Activated CD4-positive, alpha-beta memory T cell treated with anti-CD3 and anti-CD28 coated beads for 36 hours (primary cell): ENCODE measurements around the gene GPN2. TPM values are rescaled to one million over a fixed set of nuclear protein-coding genes. Genes with fewer than 3 reads are reported as not detected.
"Not testable (repeated sequence)": the region's sequence is repeated elsewhere in the genome, so short reads cannot be mapped to it uniquely, and the experiment has no call there.

Experiments
- CTCF ChIA-PET: fragments of 350-600 bp; sonication (Branson Sonifier 250); formaldehyde crosslinking; loops from one replicate; lab custom pipeline; 2021; ENCODE audit warnings: antibody characterized with exemption, inconsistent platforms; lab: Charles Lee
- POLR2A ChIA-PET: fragments of 350-600 bp; sonication (Branson Sonifier 250); formaldehyde crosslinking; loops from one replicate; lab custom pipeline; 2021; ENCODE audit warnings: antibody characterized with exemption; lab: Charles Lee
- DNase-seq: peaks from one replicate; pipeline ENCODE4 v3.0.0-alpha.2; 2020
- H3K27ac Mint-ChIP-seq: one replicate; pipeline ENCODE4 v1.8.0; 2021; ENCODE audit warnings: mixed read lengths
- H3K27me3 Mint-ChIP-seq: one replicate; pipeline ENCODE4 v1.8.0; 2021; ENCODE audit warnings: mixed read lengths
- H3K36me3 Mint-ChIP-seq: one replicate; pipeline ENCODE4 v1.8.0; 2021; ENCODE audit warnings: mixed read lengths
- H3K4me1 Mint-ChIP-seq: one replicate; pipeline ENCODE4 v1.8.0; 2021; ENCODE audit warnings: low read depth, mixed read lengths
- H3K4me3 Mint-ChIP-seq: one replicate; pipeline ENCODE4 v1.8.0; 2021; ENCODE audit warnings: mild to moderate bottlenecking, mixed read lengths
- H3K9me3 Mint-ChIP-seq: one replicate; pipeline ENCODE4 v1.8.0; 2021; ENCODE audit warnings: mixed read lengths
- intact Hi-C: fragments of 100-400 bp; cut with micrococcal nuclease; formaldehyde crosslinking; loops from one replicate; pipeline ENCODE4 v1.15.1; 2023
- total RNA-seq, 2 experiments: library from RNA; stranded (reverse); gene quantifications; one replicate each; pipeline ENCODE4 v1.2.3, GENCODE V29; 2021

The GPN2 gene
- total RNA-seq, 2 experiments from 2014 or later: 35.4 to 38.3 TPM

GRCh38 chr1:26844424-26845196 is 45.5 kb downstream of the GPN2 start:
- ChIA-PET POLR2A (interaction anchor here (1.0 kb wide), 1 partner anchor 10 kb away, joined by 3 read pairs; no protein-coding TSS in a partner anchor), CTCF (interaction anchor here (0.6 to 1.9 kb wide), 3 partner anchors 12 to 20 kb away, joined by 3 to 5 read pairs (median 3); no protein-coding TSS in a partner anchor)
- DNase-seq: no peak
- Mint-ChIP-seq H3K27ac (peak overlapping the region; percentile 54), H3K4me3 (no peak overlapping the region), H3K36me3 (peaks cover 44% of the 10 kb centered on the region), H3K4me1 (peaks cover 31% of the 10 kb centered on the region), H3K27me3 (no peaks in the 10 kb centered on the region), H3K9me3 (no peaks in the 10 kb centered on the region)
- intact Hi-C loops: no loop called here

- CTCF ChIA-PET: interaction anchor here (2.1 kb wide), 1 partner anchor 51 kb away, joined by 10 read pairs; no protein-coding TSS in a partner anchor
- Mint-ChIP-seq H3K27me3 (no peaks in the 10 kb centered on the region), H3K9me3 (no peaks in the 10 kb centered on the region), H3K36me3 (peaks cover 52% of the 10 kb centered on the region), H3K4me1 (peaks cover 50% of the 10 kb centered on the region), H3K4me3 (no peak overlapping the region), H3K27ac (peak overlapping the region; percentile 90)
- no peak for DNase-seq
- intact Hi-C loops: no loop called here
- POLR2A ChIA-PET: interaction anchor here (1.1 to 1.5 kb wide), 4 partner anchors 10 to 70 kb away, joined by 3 to 5 read pairs (median 4); no protein-coding TSS in a partner anchor
These were observed 50.3 kb downstream of the GPN2 start for GRCh38 chr1:26839779-26840178.

GRCh38 chr1:26839339-26839722 is 50.8 kb downstream of the GPN2 start:
- DNase-seq: no peak
- Mint-ChIP-seq H3K27ac (peak overlapping the region; percentile 90), H3K9me3 (no peaks in the 10 kb centered on the region), H3K27me3 (no peaks in the 10 kb centered on the region), H3K4me1 (peaks cover 51% of the 10 kb centered on the region), H3K4me3 (no peak overlapping the region), H3K36me3 (peaks cover 54% of the 10 kb centered on the region)
- CTCF ChIA-PET: interaction anchor here (0.9 to 2.7 kb wide), 10 partner anchors 11 to 237 kb away, joined by 3 to 11 read pairs (median 4); no protein-coding TSS in a partner anchor
- intact Hi-C loops: no loop called here
- POLR2A ChIA-PET: interaction anchor here (0.7 to 1.8 kb wide), 6 partner anchors 11 to 51 kb away, joined by 3 to 7 read pairs (median 4); no protein-coding TSS in a partner anchor

GRCh38 chr1:26838474-26839338 is 51.4 kb downstream of the GPN2 start:
- H3K9me3 Mint-ChIP-seq: no peaks in the 10 kb centered on the region
- ChIA-PET POLR2A (interaction anchor here (0.7 to 1.8 kb wide), 7 partner anchors 10 to 50 kb away, joined by 3 to 7 read pairs (median 5); no protein-coding TSS in a partner anchor), CTCF (interaction anchor here (0.8 to 2.7 kb wide), 12 partner anchors 11 to 236 kb away, joined by 3 to 11 read pairs (median 4); no protein-coding TSS in a partner anchor)
- H3K4me1 Mint-ChIP-seq: peaks cover 51% of the 10 kb centered on the region
- peak overlapping the region; percentile 90 for H3K27ac Mint-ChIP-seq
- H3K4me3 Mint-ChIP-seq: peak overlapping the region; percentile 12
- DNase-seq: peak; percentile 88
- H3K27me3 Mint-ChIP-seq: no peaks in the 10 kb centered on the region
- intact Hi-C loops: no loop called here
- H3K36me3 Mint-ChIP-seq: peaks cover 56% of the 10 kb centered on the region

GRCh38 chr1:26837665-26838064 is 52.4 kb downstream of the GPN2 start:
- Mint-ChIP-seq H3K27ac (peak overlapping the region; percentile 90), H3K36me3 (peaks cover 63% of the 10 kb centered on the region), H3K4me1 (peaks cover 60% of the 10 kb centered on the region)
- H3K4me3 Mint-ChIP-seq, H3K27me3 Mint-ChIP-seq, DNase-seq, H3K9me3 Mint-ChIP-seq, intact Hi-C loops: not testable (repeated sequence)
- ChIA-PET CTCF (interaction anchor here (0.6 to 2.7 kb wide), 7 partner anchors 9 to 260 kb away, joined by 3 to 11 read pairs (median 4); no protein-coding TSS in a partner anchor), POLR2A (interaction anchor here (1.4 to 1.8 kb wide), 3 partner anchors 9 to 27 kb away, joined by 3 to 7 read pairs (median 6); no protein-coding TSS in a partner anchor)

- Mint-ChIP-seq H3K27ac (peak overlapping the region; percentile 100), H3K9me3 (no peaks in the 10 kb centered on the region), H3K4me3 (peak overlapping the region; percentile 72), H3K27me3 (no peaks in the 10 kb centered on the region), H3K36me3 (peaks cover 59% of the 10 kb centered on the region), H3K4me1 (peaks cover 78% of the 10 kb centered on the region)
- peak; percentile 93 for DNase-seq
- ChIA-PET CTCF (interaction anchor here (0.6 to 8.9 kb wide), 17 partner anchors 10 to 333 kb away, joined by 3 to 71 read pairs (median 4); partner anchors contain the start of genes GPN2 and PIGV), POLR2A (interaction anchor here (0.6 to 1.5 kb wide), 7 partner anchors 16 to 251 kb away, joined by 3 to 6 read pairs (median 4); partner anchors contain the start of gene PIGV)
- intact Hi-C loops: loop anchor here (1.0 to 2.0 kb wide), 4 partner anchors 23 to 135 kb away; no protein-coding TSS in a partner anchor
These were observed 56.4 kb downstream of the GPN2 start for GRCh38 chr1:26833432-26834405.

- peaks cover 60% of the 10 kb centered on the region for H3K36me3 Mint-ChIP-seq
- H3K4me1 Mint-ChIP-seq: peaks cover 70% of the 10 kb centered on the region
- H3K27me3 Mint-ChIP-seq: no peaks in the 10 kb centered on the region
- H3K9me3 Mint-ChIP-seq: no peaks in the 10 kb centered on the region
- peak overlapping the region; percentile 72 for H3K4me3 Mint-ChIP-seq
- CTCF ChIA-PET: interaction anchor here (1.2 to 8.9 kb wide), 9 partner anchors 8 to 230 kb away, joined by 3 to 71 read pairs (median 16); partner anchors contain the start of gene PIGV
- DNase-seq: no peak
- POLR2A ChIA-PET: interaction anchor here (0.9 to 1.5 kb wide), 4 partner anchors 25 to 248 kb away, joined by 3 to 6 read pairs (median 4); partner anchors contain the start of gene PIGV
- peak overlapping the region; percentile 100 for H3K27ac Mint-ChIP-seq
- intact Hi-C loops: loop anchor here (2.0 kb wide), 3 partner anchors 22 to 44 kb away; no protein-coding TSS in a partner anchor
These were observed 57.7 kb downstream of the GPN2 start for GRCh38 chr1:26832249-26832960.

GRCh38 chr1:26831546-26832248 is 58.4 kb downstream of the GPN2 start:
- CTCF ChIA-PET: interaction anchor here (1.2 to 8.9 kb wide), 6 partner anchors 8 to 128 kb away, joined by 4 to 71 read pairs (median 17); partner anchors contain the start of gene PIGV
- POLR2A ChIA-PET: interaction anchor here (0.9 to 1.5 kb wide), 2 partner anchors 34 to 44 kb away, joined by 3 to 6 read pairs; partner anchors contain the start of gene PIGV
- no peak for DNase-seq
- Mint-ChIP-seq H3K36me3 (peaks cover 62% of the 10 kb centered on the region), H3K4me3 (no peak overlapping the region), H3K27ac (peak overlapping the region; percentile 100), H3K9me3 (no peaks in the 10 kb centered on the region), H3K4me1 (peaks cover 70% of the 10 kb centered on the region), H3K27me3 (no peaks in the 10 kb centered on the region)
- intact Hi-C loops: loop anchor here (2.0 kb wide), 3 partner anchors 21 to 43 kb away; no protein-coding TSS in a partner anchor

- ChIA-PET POLR2A (no interaction called here), CTCF (interaction anchor here (1.0 to 8.9 kb wide), 3 partner anchors 10 to 47 kb away, joined by 3 to 71 read pairs (median 16); no protein-coding TSS in a partner anchor)
- H3K4me3 Mint-ChIP-seq: no peak overlapping the region
- no peaks in the 10 kb centered on the region for H3K27me3 Mint-ChIP-seq
- peak overlapping the region; percentile 100 for H3K27ac Mint-ChIP-seq
- H3K4me1 Mint-ChIP-seq: peaks cover 67% of the 10 kb centered on the region
- no peaks in the 10 kb centered on the region for H3K9me3 Mint-ChIP-seq
- H3K36me3 Mint-ChIP-seq: peaks cover 59% of the 10 kb centered on the region
- intact Hi-C loops: no loop called here
- no peak for DNase-seq
These were observed 59.0 kb downstream of the GPN2 start for GRCh38 chr1:26831059-26831458.
